ENCODE data around the gene BSND.

DNA sequence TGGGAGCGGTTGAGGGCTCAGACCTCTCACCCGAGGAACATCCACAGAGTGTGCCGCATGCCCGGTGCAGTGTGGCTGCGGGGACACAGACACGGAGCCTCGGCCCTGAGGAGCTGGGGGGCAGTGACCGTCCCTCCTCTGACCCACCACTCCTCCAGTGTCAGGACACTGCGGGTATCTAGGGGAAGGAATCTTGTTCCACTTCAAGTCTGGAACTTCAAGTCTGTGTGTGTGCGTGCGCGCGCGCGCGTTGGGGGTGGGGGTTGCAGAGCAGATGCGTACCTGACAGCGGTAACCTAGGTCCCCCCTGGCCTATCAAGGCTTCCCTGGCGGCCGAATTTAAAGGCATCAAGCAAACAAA is 57.9 kb downstream of the BSND start:
- TF ChIP-seq, protein P1, sequence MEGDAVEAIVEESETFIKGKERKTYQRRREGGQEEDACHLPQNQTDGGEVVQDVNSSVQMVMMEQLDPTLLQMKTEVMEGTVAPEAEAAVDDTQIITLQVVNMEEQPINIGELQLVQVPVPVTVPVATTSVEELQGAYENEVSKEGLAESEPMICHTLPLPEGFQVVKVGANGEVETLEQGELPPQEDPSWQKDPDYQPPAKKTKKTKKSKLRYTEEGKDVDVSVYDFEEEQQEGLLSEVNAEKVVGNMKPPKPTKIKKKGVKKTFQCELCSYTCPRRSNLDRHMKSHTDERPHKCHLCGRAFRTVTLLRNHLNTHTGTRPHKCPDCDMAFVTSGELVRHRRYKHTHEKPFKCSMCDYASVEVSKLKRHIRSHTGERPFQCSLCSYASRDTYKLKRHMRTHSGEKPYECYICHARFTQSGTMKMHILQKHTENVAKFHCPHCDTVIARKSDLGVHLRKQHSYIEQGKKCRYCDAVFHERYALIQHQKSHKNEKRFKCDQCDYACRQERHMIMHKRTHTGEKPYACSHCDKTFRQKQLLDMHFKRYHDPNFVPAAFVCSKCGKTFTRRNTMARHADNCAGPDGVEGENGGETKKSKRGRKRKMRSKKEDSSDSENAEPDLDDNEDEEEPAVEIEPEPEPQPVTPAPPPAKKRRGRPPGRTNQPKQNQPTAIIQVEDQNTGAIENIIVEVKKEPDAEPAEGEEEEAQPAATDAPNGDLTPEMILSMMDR (optimal IDR thresholded peaks at IDR 0.05 in 1 of 3, IDR thresholded peaks at IDR 0.05 in 1 of 3, conservative IDR thresholded peaks at IDR 0.05 in 1 of 3; ENCODE audit: extremely low read depth in 1 of 3, insufficient read depth in 2 of 3, low read length in 3 of 3) = no peak
- TF ChIP-seq EZH2 (IDR thresholded peaks at IDR 0.05; ENCODE audit: low read length) = no peak
